Neural crest cell (in vitro differentiated cells): ENCODE results near the gene KRTAP20-2. TPM values are rescaled to one million over a fixed set of nuclear protein-coding genes. Genes with fewer than 3 reads are reported as not detected.

Experiments used
- DNase-seq: peaks from one replicate; pipeline ENCODE4 v3.0.0; 2021; ENCODE audit warnings: low read depth, mixed read lengths, low spot score
- H3K27ac Mint-ChIP-seq: one replicate; pipeline ENCODE4 v1.8.0; 2021; ENCODE audit warnings: mild to moderate bottlenecking, mixed read lengths; ENCODE audit not compliant: unreplicated experiment
- H3K27me3 Mint-ChIP-seq: 2 replicates; pipeline ENCODE4 v1.8.0; 2021; ENCODE audit warnings: low read depth, mild to moderate bottlenecking, mixed read lengths
- H3K36me3 Mint-ChIP-seq: 2 replicates; pipeline ENCODE4 v1.8.0; 2021; ENCODE audit warnings: low read depth, mild to moderate bottlenecking, mixed read lengths
- H3K4me1 Mint-ChIP-seq: 2 replicates; pipeline ENCODE4 v1.8.0; 2021; ENCODE audit warnings: mixed read lengths
- H3K4me3 Mint-ChIP-seq: one replicate; pipeline ENCODE4 v1.8.0; 2021; ENCODE audit warnings: mild to moderate bottlenecking, mixed read lengths
- H3K9me3 Mint-ChIP-seq: 2 replicates; pipeline ENCODE4 v1.8.0; 2021; ENCODE audit warnings: mixed read lengths
- total RNA-seq: library from RNA; stranded (reverse); gene quantifications from 2 replicates; pipeline ENCODE4 v1.2.1, GENCODE V29; 2021
- TF ChIP-seq, protein P1 (sequence below): fragments of 200-600 bp; sonication (generic); conservative IDR thresholded peaks from 2 replicates; pipeline ENCODE4 v1.5.0; 2021; ENCODE audit warnings: antibody characterized with exemption, mild to moderate bottlenecking

Gene KRTAP20-2
- total RNA-seq, 1 donor from 2014 or later: not detected

DNA sequence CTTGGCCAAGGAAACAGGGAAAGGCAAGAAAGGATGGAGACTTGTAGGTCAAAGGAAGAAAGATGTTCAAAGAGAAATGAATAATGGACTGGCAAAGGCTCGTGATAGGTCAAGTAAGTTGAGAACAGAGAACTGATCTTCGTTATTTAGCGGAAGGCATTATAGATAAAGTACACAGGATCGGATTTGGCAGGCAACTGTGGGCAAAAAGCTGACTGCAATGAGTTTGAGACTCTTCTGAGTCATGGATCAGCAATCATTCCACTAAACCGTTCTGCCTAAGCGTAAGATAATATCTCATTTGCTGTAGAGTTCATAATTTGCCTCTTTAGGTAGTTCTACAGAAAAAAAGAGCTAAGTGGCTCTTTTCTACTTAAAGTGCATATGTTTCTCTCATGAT lies 49.5 kb downstream of the KRTAP20-2 start:
- no peaks in the 10 kb centered on the region for H3K27me3 Mint-ChIP-seq
- H3K4me3 Mint-ChIP-seq: no peak overlapping the region
- no peak overlapping the region for H3K27ac Mint-ChIP-seq
- H3K9me3 Mint-ChIP-seq: peaks cover 17% of the 10 kb centered on the region
- H3K36me3 Mint-ChIP-seq: peaks cover 4% of the 10 kb centered on the region
- H3K4me1 Mint-ChIP-seq: peaks cover 5% of the 10 kb centered on the region
- TF ChIP-seq, protein P1, sequence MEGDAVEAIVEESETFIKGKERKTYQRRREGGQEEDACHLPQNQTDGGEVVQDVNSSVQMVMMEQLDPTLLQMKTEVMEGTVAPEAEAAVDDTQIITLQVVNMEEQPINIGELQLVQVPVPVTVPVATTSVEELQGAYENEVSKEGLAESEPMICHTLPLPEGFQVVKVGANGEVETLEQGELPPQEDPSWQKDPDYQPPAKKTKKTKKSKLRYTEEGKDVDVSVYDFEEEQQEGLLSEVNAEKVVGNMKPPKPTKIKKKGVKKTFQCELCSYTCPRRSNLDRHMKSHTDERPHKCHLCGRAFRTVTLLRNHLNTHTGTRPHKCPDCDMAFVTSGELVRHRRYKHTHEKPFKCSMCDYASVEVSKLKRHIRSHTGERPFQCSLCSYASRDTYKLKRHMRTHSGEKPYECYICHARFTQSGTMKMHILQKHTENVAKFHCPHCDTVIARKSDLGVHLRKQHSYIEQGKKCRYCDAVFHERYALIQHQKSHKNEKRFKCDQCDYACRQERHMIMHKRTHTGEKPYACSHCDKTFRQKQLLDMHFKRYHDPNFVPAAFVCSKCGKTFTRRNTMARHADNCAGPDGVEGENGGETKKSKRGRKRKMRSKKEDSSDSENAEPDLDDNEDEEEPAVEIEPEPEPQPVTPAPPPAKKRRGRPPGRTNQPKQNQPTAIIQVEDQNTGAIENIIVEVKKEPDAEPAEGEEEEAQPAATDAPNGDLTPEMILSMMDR: no peak
- no peak for DNase-seq

Other genes starting within 250 kb of the KRTAP20-2 start
- not detected in 2 replicates for gene KRTAP13-1, start 239.2 kb upstream of the KRTAP20-2 start, total RNA-seq
- not detected in 2 replicates for gene KRTAP13-3, start 209.3 kb upstream of the KRTAP20-2 start, total RNA-seq
- gene KRTAP13-4, start 205.0 kb upstream of the KRTAP20-2 start, total RNA-seq: not detected in 2 replicates
- not detected in 2 replicates for gene KRTAP15-1, start 194.9 kb upstream of the KRTAP20-2 start, total RNA-seq
- not detected in 2 replicates for gene KRTAP19-1, start 154.8 kb upstream of the KRTAP20-2 start, total RNA-seq
- gene KRTAP19-2, start 147.8 kb upstream of the KRTAP20-2 start, total RNA-seq: not detected in 2 replicates
- gene KRTAP19-3, start 143.2 kb upstream of the KRTAP20-2 start, total RNA-seq: not detected in 2 replicates
- not detected in 2 replicates for gene KRTAP19-4, start 138.0 kb upstream of the KRTAP20-2 start, total RNA-seq
- gene KRTAP19-5, start 133.1 kb upstream of the KRTAP20-2 start, total RNA-seq: not detected in 2 replicates
- gene KRTAP19-6, start 93.3 kb upstream of the KRTAP20-2 start, total RNA-seq: not detected in 2 replicates
- gene KRTAP19-7, start 73.9 kb upstream of the KRTAP20-2 start, total RNA-seq: not detected in 2 replicates
- gene KRTAP22-2, start 44.8 kb upstream of the KRTAP20-2 start, total RNA-seq: not detected in 2 replicates
- not detected in 2 replicates for gene KRTAP6-3, start 42.8 kb upstream of the KRTAP20-2 start, total RNA-seq
- gene KRTAP6-2, start 36.3 kb upstream of the KRTAP20-2 start, total RNA-seq: not detected in 2 replicates
- not detected in 2 replicates for gene KRTAP22-1, start 34.1 kb upstream of the KRTAP20-2 start, total RNA-seq
- gene KRTAP6-1, start 21.3 kb upstream of the KRTAP20-2 start, total RNA-seq: not detected in 2 replicates
- not detected in 2 replicates for gene KRTAP20-1, start 18.8 kb upstream of the KRTAP20-2 start, total RNA-seq
- not detected in 2 replicates for gene KRTAP20-4, start 14.6 kb upstream of the KRTAP20-2 start, total RNA-seq
- not detected in 2 replicates for gene KRTAP20-3, start 7.7 kb downstream of the KRTAP20-2 start, total RNA-seq
- not detected in 2 replicates for gene KRTAP21-3, start 83.6 kb downstream of the KRTAP20-2 start, total RNA-seq
- not detected in 2 replicates for gene KRTAP21-2, start 112.1 kb downstream of the KRTAP20-2 start, total RNA-seq
- gene KRTAP21-1, start 120.2 kb downstream of the KRTAP20-2 start, total RNA-seq: not detected in 2 replicates
- gene KRTAP8-1, start 178.1 kb downstream of the KRTAP20-2 start, total RNA-seq: not detected in 2 replicates
- not detected in 2 replicates for gene KRTAP7-1, start 194.6 kb downstream of the KRTAP20-2 start, total RNA-seq
- gene KRTAP11-1, start 246.4 kb downstream of the KRTAP20-2 start, total RNA-seq: not detected in 2 replicates